22Rv1 (cell line): ENCODE results near the gene ST6GALNAC2.

Experiments used
- CTCF ChIP-seq: fragments of 450-650 bp; IDR thresholded peaks from 2 replicates; pipeline ENCODE4 v1.5.1; 2017; ENCODE audit warnings: mild to moderate bottlenecking
- ZFX ChIP-seq: fragments of 450-650 bp; IDR thresholded peaks from 2 replicates; pipeline ENCODE4 v1.6.1; 2017; ENCODE audit warnings: antibody characterized with exemption, borderline replicate concordance

DNA sequence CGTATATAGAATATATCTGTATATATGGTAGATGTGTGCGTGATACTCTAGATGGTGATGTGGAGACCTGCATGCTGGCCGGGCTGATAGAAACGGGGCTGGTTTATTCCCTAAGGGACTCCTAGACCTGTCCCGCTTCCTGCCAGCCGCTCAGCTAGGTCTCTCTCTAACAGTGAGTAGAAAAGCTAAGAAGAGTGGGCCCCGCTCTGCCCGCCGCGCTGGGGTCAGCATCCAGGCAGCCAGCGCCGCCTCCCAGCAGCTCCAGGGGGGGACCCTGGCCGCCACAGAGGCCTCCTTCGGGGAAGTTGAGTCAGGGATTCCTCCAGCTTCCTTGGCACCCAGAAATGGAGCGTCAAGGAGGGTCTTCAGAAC, 57.5 kb downstream of the ST6GALNAC2 start:
- no peak for TF ChIP-seq CTCF
- no peak for TF ChIP-seq ZFX
